ENCODE data around the gene BSPRY.

Gene BSPRY

GRCh38 chr9:113393281-113393680 is 43.9 kb downstream of the BSPRY start:
- H2AK5ac ChIP-seq (ENCODE audit: low read length): no peak overlapping the region
- peaks cover 2% of the 10 kb centered on the region for H3K36me3 ChIP-seq (ENCODE audit: control insufficient read depth, insufficient read depth, low read length)
- H3K79me1 ChIP-seq (ENCODE audit: low read length): no peaks in the 10 kb centered on the region
- H2BK120ac ChIP-seq (ENCODE audit: low read depth, low read length): no peak overlapping the region
- no peak overlapping the region for H3K18ac ChIP-seq (ENCODE audit: low read length)
- no peak overlapping the region for H3K27ac ChIP-seq (ENCODE audit: low read depth, low read length)
- no CpG with 5 or more reads among the region's 7 CpGs for WGBS (ENCODE audit: extremely low coverage, insufficient coverage, low lambda C conversion rate)
- no peaks in the 10 kb centered on the region for H3K79me2 ChIP-seq (ENCODE audit: control insufficient read depth, insufficient read depth, low read length)
- H4K5ac ChIP-seq (ENCODE audit: low read length): no peak overlapping the region
- no peak overlapping the region for H3K4ac ChIP-seq (ENCODE audit: low read depth, low read length)
- DNase-seq: no peak
- no peak overlapping the region for H2BK5ac ChIP-seq (ENCODE audit: low read length)
- H3K4me3 ChIP-seq (ENCODE audit: low read length): no peak overlapping the region
- H3K9ac ChIP-seq (ENCODE audit: low read length): no peak overlapping the region
- no peak overlapping the region for H3K56ac ChIP-seq (ENCODE audit: low read length)
- H3K4me2 ChIP-seq (ENCODE audit: low read length): no peak overlapping the region
- no peaks in the 10 kb centered on the region for H3K27me3 ChIP-seq (ENCODE audit: insufficient read depth, low read length, poor library complexity)
- no peaks in the 10 kb centered on the region for H3K4me1 ChIP-seq (ENCODE audit: control insufficient read depth, low read depth, low read length)
- H2BK15ac ChIP-seq (replicated peaks; ENCODE audit: low read depth): no peak overlapping the region
- no peak overlapping the region for H4K8ac ChIP-seq (ENCODE audit: low read depth, low read length)
- no peak overlapping the region for H3K23ac ChIP-seq (ENCODE audit: low read length)

- Histone ChIP-seq H3K23ac (ENCODE audit: low read length) (no peak overlapping the region), H3K79me2 (ENCODE audit: control insufficient read depth, insufficient read depth, low read length) (no peaks in the 10 kb centered on the region), H3K9ac (ENCODE audit: low read length) (no peak overlapping the region), H3K27me3 (ENCODE audit: insufficient read depth, low read length, poor library complexity) (no peaks in the 10 kb centered on the region), H3K36me3 (ENCODE audit: control insufficient read depth, insufficient read depth, low read length) (no peaks in the 10 kb centered on the region), H3K4me1 (ENCODE audit: control insufficient read depth, low read depth, low read length) (no peaks in the 10 kb centered on the region), H4K5ac (ENCODE audit: low read length) (no peak overlapping the region), H3K79me1 (ENCODE audit: low read length) (no peaks in the 10 kb centered on the region), H3K27ac (ENCODE audit: low read depth, low read length) (no peak overlapping the region), H3K56ac (ENCODE audit: low read length) (no peak overlapping the region), H4K8ac (ENCODE audit: low read depth, low read length) (no peak overlapping the region), H2AK5ac (ENCODE audit: low read length) (no peak overlapping the region), H2BK120ac (ENCODE audit: low read depth, low read length) (no peak overlapping the region), H3K4me2 (ENCODE audit: low read length) (no peak overlapping the region), H3K18ac (ENCODE audit: low read length) (no peak overlapping the region), H3K4me3 (ENCODE audit: low read length) (no peak overlapping the region), H2BK5ac (ENCODE audit: low read length) (no peak overlapping the region), H2BK15ac (replicated peaks; ENCODE audit: low read depth) (no peak overlapping the region), H3K4ac (ENCODE audit: low read depth, low read length) (no peak overlapping the region)
- no peak for DNase-seq
- no CpG with 5 or more reads among the region's 9 CpGs for WGBS (ENCODE audit: extremely low coverage, insufficient coverage, low lambda C conversion rate)
These were observed 45.9 kb downstream of the BSPRY start for GRCh38 chr9:113395000-113395861.

- H4K8ac ChIP-seq (ENCODE audit: low read depth, low read length): no peak overlapping the region
- H3K4me2 ChIP-seq (ENCODE audit: low read length): no peak overlapping the region
- H3K79me1 ChIP-seq (ENCODE audit: low read length): no peaks in the 10 kb centered on the region
- no peaks in the 10 kb centered on the region for H3K4me1 ChIP-seq (ENCODE audit: control insufficient read depth, low read depth, low read length)
- H3K79me2 ChIP-seq (ENCODE audit: control insufficient read depth, insufficient read depth, low read length): no peaks in the 10 kb centered on the region
- H3K36me3 ChIP-seq (ENCODE audit: control insufficient read depth, insufficient read depth, low read length): no peaks in the 10 kb centered on the region
- H3K18ac ChIP-seq (ENCODE audit: low read length): no peak overlapping the region
- no peak overlapping the region for H2BK15ac ChIP-seq (replicated peaks; ENCODE audit: low read depth)
- no CpG with 5 or more reads among the region's 3 CpGs for WGBS (ENCODE audit: extremely low coverage, insufficient coverage, low lambda C conversion rate)
- no peak overlapping the region for H3K23ac ChIP-seq (ENCODE audit: low read length)
- H3K27me3 ChIP-seq (ENCODE audit: insufficient read depth, low read length, poor library complexity): no peaks in the 10 kb centered on the region
- H3K27ac ChIP-seq (ENCODE audit: low read depth, low read length): no peak overlapping the region
- H3K9ac ChIP-seq (ENCODE audit: low read length): no peak overlapping the region
- no peak overlapping the region for H3K4me3 ChIP-seq (ENCODE audit: low read length)
- DNase-seq: no peak
- H3K56ac ChIP-seq (ENCODE audit: low read length): no peak overlapping the region
- no peak overlapping the region for H2BK5ac ChIP-seq (ENCODE audit: low read length)
- no peak overlapping the region for H2BK120ac ChIP-seq (ENCODE audit: low read depth, low read length)
- H3K4ac ChIP-seq (ENCODE audit: low read depth, low read length): no peak overlapping the region
- no peak overlapping the region for H2AK5ac ChIP-seq (ENCODE audit: low read length)
- H4K5ac ChIP-seq (ENCODE audit: low read length): no peak overlapping the region
These were observed 47.9 kb downstream of the BSPRY start for GRCh38 chr9:113397203-113397631.

GRCh38 chr9:113398796-113399195 is 49.5 kb downstream of the BSPRY start:
- Histone ChIP-seq H2BK15ac (replicated peaks; ENCODE audit: low read depth) (no peak overlapping the region), H2BK120ac (ENCODE audit: low read depth, low read length) (no peak overlapping the region), H2BK5ac (ENCODE audit: low read length) (no peak overlapping the region), H3K18ac (ENCODE audit: low read length) (no peak overlapping the region), H3K79me2 (ENCODE audit: control insufficient read depth, insufficient read depth, low read length) (no peaks in the 10 kb centered on the region), H3K56ac (ENCODE audit: low read length) (no peak overlapping the region), H3K4me3 (ENCODE audit: low read length) (no peak overlapping the region), H3K4ac (ENCODE audit: low read depth, low read length) (no peak overlapping the region), H3K36me3 (ENCODE audit: control insufficient read depth, insufficient read depth, low read length) (no peaks in the 10 kb centered on the region), H3K9ac (ENCODE audit: low read length) (no peak overlapping the region), H3K4me2 (ENCODE audit: low read length) (no peak overlapping the region), H3K79me1 (ENCODE audit: low read length) (no peaks in the 10 kb centered on the region), H3K4me1 (ENCODE audit: control insufficient read depth, low read depth, low read length) (no peaks in the 10 kb centered on the region), H2AK5ac (ENCODE audit: low read length) (no peak overlapping the region), H3K23ac (ENCODE audit: low read length) (no peak overlapping the region), H3K27me3 (ENCODE audit: insufficient read depth, low read length, poor library complexity) (no peaks in the 10 kb centered on the region), H4K8ac (ENCODE audit: low read depth, low read length) (no peak overlapping the region), H3K27ac (ENCODE audit: low read depth, low read length) (peak overlapping the region; percentile 60), H4K5ac (ENCODE audit: low read length) (no peak overlapping the region)
- no CpG with 5 or more reads among the region's 5 CpGs for WGBS (ENCODE audit: extremely low coverage, insufficient coverage, low lambda C conversion rate)
- DNase-seq: no peak

- H3K56ac ChIP-seq (ENCODE audit: low read length): peak overlapping the region; percentile 49
- H4K8ac ChIP-seq (ENCODE audit: low read depth, low read length): no peak overlapping the region
- no peak overlapping the region for H3K18ac ChIP-seq (ENCODE audit: low read length)
- H2AK5ac ChIP-seq (ENCODE audit: low read length): no peak overlapping the region
- no peak overlapping the region for H4K5ac ChIP-seq (ENCODE audit: low read length)
- peak; percentile 74 for DNase-seq
- H3K27me3 ChIP-seq (ENCODE audit: insufficient read depth, low read length, poor library complexity): no peaks in the 10 kb centered on the region
- no peaks in the 10 kb centered on the region for H3K36me3 ChIP-seq (ENCODE audit: control insufficient read depth, insufficient read depth, low read length)
- H3K4me1 ChIP-seq (ENCODE audit: control insufficient read depth, low read depth, low read length): no peaks in the 10 kb centered on the region
- peak overlapping the region; percentile 36 for H3K27ac ChIP-seq (ENCODE audit: low read depth, low read length)
- H3K4me2 ChIP-seq (ENCODE audit: low read length): no peak overlapping the region
- H3K79me1 ChIP-seq (ENCODE audit: low read length): no peaks in the 10 kb centered on the region
- peak overlapping the region; percentile 38 for H3K9ac ChIP-seq (ENCODE audit: low read length)
- no peak overlapping the region for H3K23ac ChIP-seq (ENCODE audit: low read length)
- WGBS (ENCODE audit: extremely low coverage, insufficient coverage, low lambda C conversion rate): no CpG with 5 or more reads among the region's 3 CpGs
- H2BK15ac ChIP-seq (replicated peaks; ENCODE audit: low read depth): no peak overlapping the region
- H2BK120ac ChIP-seq (ENCODE audit: low read depth, low read length): no peak overlapping the region
- H3K79me2 ChIP-seq (ENCODE audit: control insufficient read depth, insufficient read depth, low read length): no peaks in the 10 kb centered on the region
- no peak overlapping the region for H2BK5ac ChIP-seq (ENCODE audit: low read length)
- H3K4me3 ChIP-seq (ENCODE audit: low read length): no peak overlapping the region
- no peak overlapping the region for H3K4ac ChIP-seq (ENCODE audit: low read depth, low read length)
These were observed 50.4 kb downstream of the BSPRY start for GRCh38 chr9:113399646-113400200.
